HEK293T (cell line): Measurements from ENCODE around the gene RGS16.

Experiments
- CTCF ChIA-PET: fragments of 350-600 bp; formaldehyde crosslinking; extraction: SDS; loops from one replicate; lab custom pipeline; 2021; ENCODE audit warnings: antibody characterized with exemption, inconsistent platforms; lab: Yijun Ruan, JAX
- POLR2A ChIA-PET: fragments of 350-600 bp; formaldehyde crosslinking; extraction: SDS; loops from one replicate; lab custom pipeline; 2020; ENCODE audit warnings: antibody characterized with exemption, inconsistent platforms; lab: Yijun Ruan, JAX
- DNase-seq: peaks from one replicate; pipeline ENCODE4 v3.0.0; 2012; ENCODE audit warnings: mixed read lengths; ENCODE audit errors: extremely low spot score
- ARNT ChIP-seq: fragments of 450-650 bp; IDR thresholded peaks from 2 replicates; pipeline ENCODE4 v1.6.1; 2017; ENCODE audit warnings: mild to moderate bottlenecking
- BHLHE40 ChIP-seq: fragments of 450-650 bp; IDR thresholded peaks from 2 replicates; pipeline ENCODE4 v1.6.1; 2016; ENCODE audit warnings: mild to moderate bottlenecking, moderate library complexity, borderline replicate concordance
- CTBP1 ChIP-seq: fragments of 450-650 bp; IDR thresholded peaks from 2 replicates; pipeline ENCODE4 v1.6.1; 2016; ENCODE audit warnings: borderline replicate concordance
- ELF4 ChIP-seq: fragments of 450-650 bp; IDR thresholded peaks from 2 replicates; pipeline ENCODE4 v1.6.1; 2017; ENCODE audit warnings: antibody characterized with exemption
- FOXA1 ChIP-seq: fragments of 450-650 bp; IDR thresholded peaks from 2 replicates; pipeline ENCODE4 v1.6.1; 2016; ENCODE audit warnings: mild to moderate bottlenecking
- FOXK2 ChIP-seq: fragments of 450-650 bp; IDR thresholded peaks from 2 replicates; pipeline ENCODE4 v1.6.1; 2016; ENCODE audit warnings: mild to moderate bottlenecking
- FOXM1 ChIP-seq: fragments of 450-650 bp; IDR thresholded peaks from 2 replicates; pipeline ENCODE4 v1.6.1; 2017; ENCODE audit warnings: mild to moderate bottlenecking, borderline replicate concordance
- HDGF ChIP-seq: fragments of 450-650 bp; IDR thresholded peaks from 2 replicates; pipeline ENCODE4 v1.6.1; 2017; ENCODE audit warnings: antibody characterized with exemption, borderline replicate concordance
- L3MBTL2 ChIP-seq: fragments of 450-650 bp; conservative IDR thresholded peaks from 2 replicates; pipeline ENCODE4 v1.6.1; 2016; ENCODE audit warnings: mild to moderate bottlenecking
- LEF1 ChIP-seq: fragments of 450-650 bp; IDR thresholded peaks from 2 replicates; pipeline ENCODE4 v1.6.1; 2017; ENCODE audit warnings: mild to moderate bottlenecking, borderline replicate concordance
- NFRKB ChIP-seq: fragments of 450-650 bp; IDR thresholded peaks from 2 replicates; pipeline ENCODE4 v1.6.1; 2016; ENCODE audit warnings: mild to moderate bottlenecking, moderate library complexity
- PKNOX1 ChIP-seq: fragments of 450-650 bp; IDR thresholded peaks from 2 replicates; pipeline ENCODE4 v1.6.1; 2016
- SP1 ChIP-seq: fragments of 450-650 bp; IDR thresholded peaks from 2 replicates; pipeline ENCODE4 v1.6.1; 2017
- SUZ12 ChIP-seq: fragments of 450-650 bp; IDR thresholded peaks from 2 replicates; pipeline ENCODE4 v1.6.1; 2016; ENCODE audit warnings: mild to moderate bottlenecking
- TARDBP ChIP-seq: fragments of 450-650 bp; IDR thresholded peaks from 2 replicates; pipeline ENCODE4 v1.6.1; 2016
- ZNF384 ChIP-seq: fragments of 450-650 bp; IDR thresholded peaks from 2 replicates; pipeline ENCODE4 v1.6.1; 2016

RGS16 gene

GRCh38 chr1:182568647-182569284, 35.4 kb downstream of the RGS16 start:
- CTCF ChIA-PET: no interaction called here
- POLR2A ChIA-PET: no interaction called here
- no peak for DNase-seq
- no peak for TF ChIP-seq FOXK2
- TF ChIP-seq NFRKB: no peak
- TF ChIP-seq ARNT: no peak
- no peak for TF ChIP-seq SP1
- TF ChIP-seq FOXM1: no peak
- no peak for TF ChIP-seq FOXA1
- TF ChIP-seq ELF4: no peak
- TF ChIP-seq L3MBTL2: no peak
- TF ChIP-seq LEF1: no peak
- TF ChIP-seq CTBP1: no peak
- no peak for TF ChIP-seq PKNOX1
- no peak for TF ChIP-seq TARDBP
- no peak for TF ChIP-seq BHLHE40
- no peak for TF ChIP-seq SUZ12

GRCh38 chr1:182567629-182568028, 36.6 kb downstream of the RGS16 start:
- DNase-seq: no peak
- TF ChIP-seq SP1 (no peak), FOXM1 (no peak), ELF4 (no peak), FOXA1 (no peak), FOXK2 (no peak), ARNT (no peak), ZNF384 (no peak), SUZ12 (no peak), BHLHE40 (no peak), LEF1 (no peak), NFRKB (no peak), PKNOX1 (no peak), L3MBTL2 (no peak), CTBP1 (no peak), HDGF (no peak), TARDBP (no peak)
- ChIA-PET CTCF (no interaction called here), POLR2A (no interaction called here)

- no peak for DNase-seq
- CTCF ChIA-PET: no interaction called here
- POLR2A ChIA-PET: no interaction called here
- no peak for TF ChIP-seq ELF4
- TF ChIP-seq ZNF384: no peak
These were observed 38.7 kb downstream of the RGS16 start for GRCh38 chr1:182565537-182565936.

- ChIA-PET POLR2A (no interaction called here), CTCF (no interaction called here)
- TF ChIP-seq FOXK2: no peak
- no peak for TF ChIP-seq HDGF
- TF ChIP-seq SUZ12: no peak
- no peak for TF ChIP-seq ZNF384
- no peak for TF ChIP-seq CTBP1
- no peak for TF ChIP-seq L3MBTL2
- no peak for TF ChIP-seq PKNOX1
- TF ChIP-seq FOXA1: no peak
- TF ChIP-seq TARDBP: no peak
- DNase-seq: no peak
These were observed 39.7 kb downstream of the RGS16 start for GRCh38 chr1:182564406-182565004.

GRCh38 chr1:182563095-182563494, 41.1 kb downstream of the RGS16 start:
- no peak for DNase-seq
- POLR2A ChIA-PET: no interaction called here
- CTCF ChIA-PET: no interaction called here
- TF ChIP-seq LEF1 (no peak), PKNOX1 (no peak), HDGF (no peak), CTBP1 (no peak), FOXK2 (no peak), ZNF384 (no peak)

GRCh38 chr1:182561456-182561855, 42.7 kb downstream of the RGS16 start:
- DNase-seq: no peak
- ChIA-PET CTCF (no interaction called here), POLR2A (no interaction called here)
- no peak for TF ChIP-seq BHLHE40
- no peak for TF ChIP-seq LEF1
- TF ChIP-seq SUZ12: no peak
- TF ChIP-seq FOXA1: no peak
- no peak for TF ChIP-seq SP1
- TF ChIP-seq ARNT: no peak
- TF ChIP-seq ZNF384: no peak
- TF ChIP-seq FOXK2: no peak
- no peak for TF ChIP-seq TARDBP
- TF ChIP-seq ELF4: no peak
- no peak for TF ChIP-seq HDGF
- no peak for TF ChIP-seq FOXM1
- no peak for TF ChIP-seq PKNOX1
- no peak for TF ChIP-seq L3MBTL2
- no peak for TF ChIP-seq NFRKB
